NCI-H1092 treated with DMSO at 0.1 percent for 48 hours (cell line): Measurements from ENCODE around the gene ABHD17C.
A peak's percentile ranks its signal among the peaks of the same experiment; 100 is the strongest.

ENCODE experiments used
- DNase-seq: peaks from one replicate; lab custom pipeline; 2025; lab: John Stamatoyannopoulos, UW

Gene ABHD17C

DNA sequence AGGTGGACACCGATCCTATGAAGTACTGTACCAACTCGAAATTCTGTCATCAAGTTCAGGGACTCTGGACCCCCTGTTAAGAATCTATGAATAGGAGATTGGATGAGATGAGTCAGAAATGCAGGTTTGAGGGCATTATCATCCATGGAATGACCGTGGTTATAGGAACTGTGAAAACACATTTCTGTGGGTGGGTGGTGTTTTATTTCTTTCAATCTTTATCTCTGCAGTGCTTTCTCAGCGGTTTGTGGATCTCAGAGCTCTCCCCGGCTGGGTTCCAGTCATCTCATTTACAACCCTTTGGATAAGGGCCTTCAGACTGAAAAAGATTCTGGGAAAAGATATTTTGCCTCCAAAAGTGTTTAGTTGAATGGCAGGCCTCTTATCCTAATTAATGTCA is 5.4 kb upstream of the ABHD17C start:
- no peak for DNase-seq

- no peak for DNase-seq
These were observed 3.5 kb upstream of the ABHD17C start for GRCh38 chr15:80691575-80691974.

GRCh38 chr15:80693682-80694610 is 1.2 kb upstream of the ABHD17C start:
- DNase-seq, result peak; percentile 16

GRCh38 chr15:80694611-80695098 is 455 bp upstream of the ABHD17C start:
- DNase-seq, result no peak

- no peak for DNase-seq
These were observed 976 bp downstream of the ABHD17C start for GRCh38 chr15:80695911-80696661.

GRCh38 chr15:80697075-80697685 is 2.1 kb downstream of the ABHD17C start:
- DNase-seq, result no peak

DNA sequence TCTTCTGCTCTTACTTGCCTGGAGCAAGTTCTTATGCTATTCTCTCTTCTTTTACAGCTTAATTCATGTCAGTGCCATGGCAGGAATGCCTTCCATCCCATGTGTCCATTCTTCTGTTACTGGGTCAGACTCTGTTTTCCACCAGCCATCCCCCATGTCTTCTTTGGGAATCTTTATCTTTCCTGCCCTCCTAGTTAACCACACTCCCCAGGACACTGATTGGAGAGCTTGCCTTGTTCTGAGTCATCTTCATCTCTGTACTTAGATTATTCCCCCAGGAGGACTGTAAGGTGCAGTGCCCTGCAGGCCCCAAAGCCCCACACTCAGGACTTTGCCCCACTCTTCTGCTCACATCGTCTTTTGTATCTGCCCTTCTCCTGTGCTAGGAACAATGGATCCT is 3.6 kb downstream of the ABHD17C start:
- DNase-seq, result no peak

DNA sequence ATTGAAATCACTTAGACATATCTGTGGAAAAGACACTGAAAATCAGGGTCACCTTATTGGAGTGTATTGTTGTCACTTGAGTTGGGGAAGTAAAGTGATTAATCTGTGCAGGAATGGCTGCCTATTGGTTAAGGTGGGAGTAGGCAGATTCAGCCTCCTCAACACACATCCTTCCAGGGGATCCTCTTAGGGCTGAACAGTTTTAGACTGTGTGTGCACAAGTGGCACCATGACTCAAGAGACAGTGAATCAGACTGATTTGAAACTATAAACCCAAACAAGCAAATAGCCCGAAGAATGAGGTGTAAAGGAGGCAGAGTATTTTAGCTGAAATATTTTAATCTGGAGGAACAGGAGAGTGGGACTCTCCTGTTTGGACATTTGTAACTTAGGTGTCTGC is 4.9 kb downstream of the ABHD17C start:
- DNase-seq, result no peak

DNA sequence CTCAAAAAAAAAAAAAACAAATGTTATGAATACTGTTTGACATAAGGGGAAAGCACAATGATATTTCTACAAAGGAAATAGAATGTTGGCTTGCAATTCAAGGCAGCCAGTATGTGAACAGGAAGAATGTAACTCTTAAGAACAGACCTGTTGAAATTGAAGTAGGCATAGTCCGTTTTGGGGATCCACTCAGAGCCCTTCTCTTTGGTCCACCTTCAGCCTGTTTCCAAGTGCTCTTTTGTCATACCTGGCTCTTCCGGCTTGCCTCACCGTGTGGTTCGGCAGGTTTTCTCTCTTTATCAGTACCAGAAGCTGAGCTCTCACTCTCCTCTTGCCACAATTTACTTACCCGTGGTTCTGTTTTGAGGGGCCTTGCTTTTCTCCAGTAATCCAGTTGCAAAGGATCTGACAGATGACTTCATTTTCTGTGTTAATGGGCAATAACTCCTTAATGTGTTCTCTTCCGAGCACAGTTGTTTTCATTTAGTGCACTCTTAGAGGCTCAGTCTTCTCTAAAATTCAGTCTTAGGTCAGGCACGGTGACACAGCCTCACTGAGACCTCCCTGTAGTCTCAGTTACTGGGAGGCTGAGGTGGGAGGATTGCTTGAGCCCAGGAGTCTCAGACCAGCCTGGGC is 6.7 kb downstream of the ABHD17C start:
- no peak for DNase-seq

GRCh38 chr15:80703081-80703480 is 8.0 kb downstream of the ABHD17C start:
- DNase-seq, result no peak

- DNase-seq, result no peak
These were observed 8.9 kb downstream of the ABHD17C start for GRCh38 chr15:80703965-80704364.

DNA sequence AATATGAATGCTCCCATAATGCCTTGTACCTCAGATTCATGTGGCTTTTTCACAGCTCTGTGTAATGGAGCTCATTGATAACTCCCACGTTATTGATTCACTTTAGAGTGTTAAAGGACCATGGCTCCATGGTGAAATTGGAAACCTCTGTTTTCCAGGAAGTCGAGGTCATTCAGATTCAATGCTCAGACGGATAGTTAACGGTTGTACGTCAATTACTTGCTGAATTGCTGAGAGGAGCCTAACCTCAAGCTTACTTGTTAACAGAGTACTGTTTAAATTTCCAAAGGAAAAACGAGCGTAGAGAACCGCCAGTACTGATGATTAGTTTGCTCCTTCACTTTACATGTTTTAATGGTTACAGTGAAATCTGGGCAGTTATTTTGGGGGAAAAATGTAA is 11.1 kb downstream of the ABHD17C start:
- DNase-seq, result peak; percentile 13

DNA sequence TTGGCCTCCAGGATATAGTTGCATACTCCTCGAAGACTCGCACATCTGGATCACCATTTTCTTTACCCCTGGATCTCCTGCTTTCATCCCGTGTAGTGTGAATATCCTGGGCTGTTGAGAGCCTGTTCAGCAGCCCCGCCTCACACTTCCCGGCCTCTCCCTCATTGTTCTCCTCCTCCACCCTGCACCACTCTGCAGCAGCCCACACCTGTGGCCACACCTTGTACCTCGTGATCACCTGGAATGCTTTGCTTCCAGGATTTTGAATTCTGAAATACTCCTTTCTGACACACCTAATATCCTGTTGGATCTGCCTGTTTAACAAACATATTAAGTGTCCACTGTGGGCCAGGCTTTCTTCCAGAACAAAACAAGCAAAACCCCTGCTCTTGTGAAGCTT is 14.4 kb downstream of the ABHD17C start:
- DNase-seq, result no peak

DNA sequence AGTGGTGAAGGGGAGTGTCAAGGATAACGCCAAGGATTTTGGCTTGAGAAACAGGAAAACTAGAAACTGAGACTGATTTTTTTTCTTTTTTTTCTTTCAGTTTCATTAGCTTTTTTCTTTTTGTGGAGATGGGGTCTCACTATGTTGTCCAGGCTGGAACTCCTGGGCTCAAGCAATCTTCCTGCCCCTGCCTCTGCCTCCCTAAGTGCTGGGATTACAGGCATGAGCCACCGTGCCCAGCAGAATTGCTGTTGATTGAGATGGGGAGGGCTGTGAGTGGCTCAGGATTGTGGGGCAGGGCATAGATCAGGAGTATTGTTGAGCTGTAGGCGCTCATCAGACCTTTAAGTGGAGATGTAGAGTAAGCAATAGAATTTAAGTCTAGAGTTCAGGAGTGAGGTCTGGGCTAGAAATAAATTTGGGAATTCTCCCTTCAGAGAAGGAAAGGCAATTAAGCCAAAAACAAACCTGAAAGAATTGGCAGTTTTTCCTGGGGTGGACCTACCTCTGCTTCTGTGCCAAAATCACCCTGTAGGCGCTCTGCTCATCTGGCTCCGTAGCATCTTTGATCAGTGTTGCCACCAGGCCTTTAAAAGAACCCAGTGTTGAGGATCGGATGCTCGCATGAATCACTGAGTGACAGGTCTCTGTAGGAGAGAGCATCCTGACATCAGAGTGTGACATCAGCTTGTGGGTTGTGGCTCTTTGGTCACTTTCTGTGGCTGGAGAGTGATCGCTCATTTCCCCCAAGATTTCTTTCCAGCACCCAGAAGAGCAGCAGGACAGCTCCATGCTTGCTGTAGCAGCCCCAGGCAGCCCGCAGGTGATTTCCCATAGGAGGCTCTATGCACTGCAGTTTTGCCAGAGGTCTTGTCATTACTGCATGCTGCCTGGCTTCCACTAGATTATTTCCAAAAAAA is 15.8 kb downstream of the ABHD17C start:
- no peak for DNase-seq

GRCh38 chr15:80711886-80712285 is 16.8 kb downstream of the ABHD17C start:
- DNase-seq, result no peak

DNA sequence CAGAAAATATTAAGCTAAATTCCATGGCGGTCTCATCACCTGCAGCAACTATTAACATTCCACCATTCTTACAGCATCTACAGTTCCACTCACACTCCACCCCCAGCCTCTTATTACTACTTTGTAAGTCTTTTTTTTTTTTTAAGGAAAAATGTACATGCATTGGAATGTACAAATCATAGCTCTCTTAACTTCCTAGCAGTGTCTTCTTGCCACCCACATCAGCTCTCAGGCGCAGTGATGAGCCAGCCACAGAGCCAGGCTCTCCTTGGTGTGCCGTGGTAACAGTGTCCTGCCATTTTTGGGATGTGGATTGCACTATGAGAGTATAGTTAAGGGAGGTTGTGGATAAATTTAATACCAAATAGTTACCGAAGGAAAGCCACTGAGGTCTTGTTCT is 17.8 kb downstream of the ABHD17C start:
- no peak for DNase-seq

- no peak for DNase-seq
These were observed 26.4 kb downstream of the ABHD17C start for GRCh38 chr15:80721476-80721875.

GRCh38 chr15:80722811-80723210 is 27.7 kb downstream of the ABHD17C start:
- DNase-seq, result no peak

DNA sequence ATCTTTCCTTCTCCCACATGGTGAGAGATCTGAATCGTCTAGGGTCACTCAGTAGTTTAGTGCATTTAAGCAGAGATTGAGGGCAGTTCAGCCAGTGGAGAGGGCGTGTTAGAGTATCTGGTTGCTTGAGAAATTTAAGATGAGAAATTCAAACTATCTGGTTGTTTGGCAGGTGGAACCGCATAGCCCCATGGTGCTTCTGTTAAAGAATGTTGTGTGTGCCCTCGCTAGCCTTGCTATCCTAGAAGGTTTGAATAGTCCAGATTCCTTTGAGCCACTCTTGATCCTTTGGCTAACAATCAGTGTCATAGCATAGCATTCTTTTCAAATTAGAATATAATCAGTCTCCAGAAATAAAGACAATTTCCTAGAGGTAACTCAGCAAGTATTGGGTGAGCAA is 32.1 kb downstream of the ABHD17C start:
- no peak for DNase-seq

GRCh38 chr15:80727596-80727995 is 32.5 kb downstream of the ABHD17C start:
- DNase-seq, result no peak

DNA sequence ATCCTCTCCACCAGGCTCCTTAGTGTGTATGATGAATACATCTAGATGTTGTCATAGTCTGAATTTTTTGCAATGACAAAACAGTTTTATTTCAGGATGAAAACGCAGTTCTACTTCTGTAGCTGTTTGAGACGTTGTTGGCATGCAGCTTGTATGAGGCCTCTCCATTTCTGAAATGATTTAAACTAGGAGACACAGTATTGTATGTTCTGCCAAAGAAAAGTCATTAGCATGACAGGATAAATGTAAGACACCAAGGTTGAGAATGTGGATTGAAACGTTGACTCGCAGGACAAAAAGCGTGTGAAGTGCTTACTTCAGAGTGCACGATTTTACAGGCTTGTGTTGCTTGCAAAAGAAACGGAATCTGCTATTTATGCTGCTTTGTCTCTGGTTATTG is 35.3 kb downstream of the ABHD17C start:
- no peak for DNase-seq
